Stimulated activated CD8-positive, alpha-beta memory T cell treated with anti-CD3 and anti-CD28 coated beads, Interleukin-4, amount 100 ng/mL, for 4 hours (primary cell): ENCODE data around the gene TNFAIP3.
"Not testable (repeated sequence)": the region's sequence is repeated elsewhere in the genome, so short reads cannot be mapped to it uniquely, and the experiment has no call there.

Source experiments
- DNase-seq, 2 donors: peaks; one replicate each; pipeline ENCODE4 v3.0.0-alpha.2; 2020; ENCODE audit warnings: low read depth in 2 of 2, low spot score in 1 of 2

Gene TNFAIP3

DNA sequence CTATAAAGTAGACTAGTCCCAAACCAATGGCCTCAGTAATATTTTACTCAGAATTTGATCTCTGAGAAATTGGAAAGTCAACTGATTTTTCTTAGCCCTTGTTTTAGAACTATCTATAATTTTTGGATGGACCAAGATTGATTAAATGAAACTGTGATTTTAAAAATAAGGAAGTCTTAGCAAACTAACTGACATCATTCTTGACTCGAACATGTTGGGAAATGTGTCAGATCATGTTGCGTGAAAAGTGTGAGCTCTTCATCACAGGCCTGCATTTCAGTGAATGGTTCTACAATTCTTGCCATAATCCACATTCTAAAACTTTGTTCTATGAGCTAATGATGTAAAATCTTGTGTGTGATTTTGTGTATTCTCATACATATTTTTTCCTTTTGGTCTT is 11.0 kb downstream of the TNFAIP3 start:
- no peak for DNase-seq

DNA sequence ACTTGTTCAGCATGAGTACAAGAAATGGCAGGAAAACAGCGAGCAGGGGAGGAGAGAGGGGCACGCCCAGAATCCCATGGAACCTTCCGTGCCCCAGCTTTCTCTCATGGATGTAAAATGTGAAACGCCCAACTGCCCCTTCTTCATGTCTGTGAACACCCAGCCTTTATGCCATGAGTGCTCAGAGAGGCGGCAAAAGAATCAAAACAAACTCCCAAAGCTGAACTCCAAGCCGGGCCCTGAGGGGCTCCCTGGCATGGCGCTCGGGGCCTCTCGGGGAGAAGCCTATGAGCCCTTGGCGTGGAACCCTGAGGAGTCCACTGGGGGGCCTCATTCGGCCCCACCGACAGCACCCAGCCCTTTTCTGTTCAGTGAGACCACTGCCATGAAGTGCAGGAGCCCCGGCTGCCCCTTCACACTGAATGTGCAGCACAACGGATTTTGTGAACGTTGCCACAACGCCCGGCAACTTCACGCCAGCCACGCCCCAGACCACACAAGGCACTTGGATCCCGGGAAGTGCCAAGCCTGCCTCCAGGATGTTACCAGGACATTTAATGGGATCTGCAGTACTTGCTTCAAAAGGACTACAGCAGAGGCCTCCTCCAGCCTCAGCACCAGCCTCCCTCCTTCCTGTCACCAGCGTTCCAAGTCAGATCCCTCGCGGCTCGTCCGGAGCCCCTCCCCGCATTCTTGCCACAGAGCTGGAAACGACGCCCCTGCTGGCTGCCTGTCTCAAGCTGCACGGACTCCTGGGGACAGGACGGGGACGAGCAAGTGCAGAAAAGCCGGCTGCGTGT is 11.6 kb downstream of the TNFAIP3 start:
- DNase-seq, result no peak

DNA sequence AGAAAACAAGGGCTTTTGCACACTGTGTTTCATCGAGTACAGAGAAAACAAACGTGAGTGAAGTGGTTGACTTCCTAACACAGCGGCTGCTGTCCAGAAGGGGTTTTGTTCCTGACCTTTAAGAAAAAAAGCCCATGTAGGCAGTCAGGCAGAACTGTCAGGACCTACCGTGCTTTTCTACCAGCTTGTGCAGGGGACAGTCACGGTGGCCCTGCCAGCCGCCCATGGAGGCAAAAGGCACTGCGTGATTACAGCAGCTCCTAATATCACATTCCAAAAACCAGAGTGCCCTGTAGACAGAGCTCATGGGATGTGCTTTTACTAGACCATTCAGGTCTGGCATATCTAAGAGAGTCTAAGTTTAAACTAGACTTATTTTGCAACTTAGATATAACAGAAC is 12.2 kb downstream of the TNFAIP3 start:
- no peak for DNase-seq

DNA sequence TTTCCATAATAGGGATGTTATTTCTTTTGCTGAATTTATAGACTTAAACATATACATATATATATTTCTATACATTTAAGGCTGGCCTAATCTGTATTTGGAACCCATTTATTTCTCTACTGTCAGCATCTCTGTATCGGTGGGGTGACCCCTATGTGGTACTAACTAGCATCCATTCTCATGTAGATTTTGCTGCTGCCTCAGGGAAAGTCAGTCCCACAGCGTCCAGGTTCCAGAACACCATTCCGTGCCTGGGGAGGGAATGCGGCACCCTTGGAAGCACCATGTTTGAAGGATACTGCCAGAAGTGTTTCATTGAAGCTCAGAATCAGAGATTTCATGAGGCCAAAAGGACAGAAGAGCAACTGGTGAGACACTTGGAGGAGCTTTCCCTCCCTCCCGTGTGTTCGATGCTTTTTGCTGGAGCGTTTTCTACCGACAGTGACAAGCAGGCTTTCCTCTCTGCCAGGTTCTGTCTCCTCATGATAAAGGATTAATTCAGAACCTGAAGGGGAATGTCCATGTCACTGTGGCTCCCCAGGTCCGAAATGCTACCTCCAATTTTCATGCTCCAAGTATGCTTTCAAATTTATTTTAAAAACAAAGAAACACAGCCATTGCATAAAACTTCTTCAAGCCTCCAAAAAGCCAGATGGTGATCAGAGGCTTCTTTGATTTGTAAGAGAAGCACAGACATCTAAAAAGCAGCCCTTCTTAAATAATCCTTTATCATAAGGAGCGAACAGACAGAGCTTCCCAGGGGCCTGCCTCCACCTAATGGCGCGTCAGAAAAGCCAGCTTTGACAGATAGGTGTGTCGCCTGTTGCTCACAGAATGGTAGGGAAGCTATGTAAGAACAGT is 13.1 kb downstream of the TNFAIP3 start:
- DNase-seq, result no peak

DNA sequence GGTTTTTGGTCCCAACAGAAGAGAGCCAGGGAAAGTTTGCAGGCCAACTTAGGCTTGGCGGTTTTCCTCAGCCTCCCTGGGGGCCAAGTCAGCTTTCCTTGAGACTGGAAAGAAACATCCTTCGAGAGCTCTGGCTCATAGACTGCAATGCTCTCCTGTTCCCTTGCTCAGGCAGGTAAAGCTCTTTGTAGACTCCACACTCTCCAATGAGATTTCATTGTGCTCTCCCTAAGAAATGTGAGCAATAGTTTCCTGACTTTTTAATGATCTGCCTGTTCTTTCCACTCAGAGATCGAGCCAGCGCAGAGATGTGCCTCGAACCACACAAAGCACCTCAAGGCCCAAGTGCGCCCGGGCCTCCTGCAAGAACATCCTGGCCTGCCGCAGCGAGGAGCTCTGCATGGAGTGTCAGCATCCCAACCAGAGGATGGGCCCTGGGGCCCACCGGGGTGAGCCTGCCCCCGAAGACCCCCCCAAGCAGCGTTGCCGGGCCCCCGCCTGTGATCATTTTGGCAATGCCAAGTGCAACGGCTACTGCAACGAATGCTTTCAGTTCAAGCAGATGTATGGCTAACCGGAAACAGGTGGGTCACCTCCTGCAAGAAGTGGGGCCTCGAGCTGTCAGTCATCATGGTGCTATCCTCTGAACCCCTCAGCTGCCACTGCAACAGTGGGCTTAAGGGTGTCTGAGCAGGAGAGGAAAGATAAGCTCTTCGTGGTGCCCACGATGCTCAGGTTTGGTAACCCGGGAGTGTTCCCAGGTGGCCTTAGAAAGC is 13.9 kb downstream of the TNFAIP3 start:
- DNase-seq, result no peak

DNA sequence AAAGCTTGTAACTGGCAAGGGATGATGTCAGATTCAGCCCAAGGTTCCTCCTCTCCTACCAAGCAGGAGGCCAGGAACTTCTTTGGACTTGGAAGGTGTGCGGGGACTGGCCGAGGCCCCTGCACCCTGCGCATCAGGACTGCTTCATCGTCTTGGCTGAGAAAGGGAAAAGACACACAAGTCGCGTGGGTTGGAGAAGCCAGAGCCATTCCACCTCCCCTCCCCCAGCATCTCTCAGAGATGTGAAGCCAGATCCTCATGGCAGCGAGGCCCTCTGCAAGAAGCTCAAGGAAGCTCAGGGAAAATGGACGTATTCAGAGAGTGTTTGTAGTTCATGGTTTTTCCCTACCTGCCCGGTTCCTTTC is 14.4 kb downstream of the TNFAIP3 start:
- no peak for DNase-seq

DNA sequence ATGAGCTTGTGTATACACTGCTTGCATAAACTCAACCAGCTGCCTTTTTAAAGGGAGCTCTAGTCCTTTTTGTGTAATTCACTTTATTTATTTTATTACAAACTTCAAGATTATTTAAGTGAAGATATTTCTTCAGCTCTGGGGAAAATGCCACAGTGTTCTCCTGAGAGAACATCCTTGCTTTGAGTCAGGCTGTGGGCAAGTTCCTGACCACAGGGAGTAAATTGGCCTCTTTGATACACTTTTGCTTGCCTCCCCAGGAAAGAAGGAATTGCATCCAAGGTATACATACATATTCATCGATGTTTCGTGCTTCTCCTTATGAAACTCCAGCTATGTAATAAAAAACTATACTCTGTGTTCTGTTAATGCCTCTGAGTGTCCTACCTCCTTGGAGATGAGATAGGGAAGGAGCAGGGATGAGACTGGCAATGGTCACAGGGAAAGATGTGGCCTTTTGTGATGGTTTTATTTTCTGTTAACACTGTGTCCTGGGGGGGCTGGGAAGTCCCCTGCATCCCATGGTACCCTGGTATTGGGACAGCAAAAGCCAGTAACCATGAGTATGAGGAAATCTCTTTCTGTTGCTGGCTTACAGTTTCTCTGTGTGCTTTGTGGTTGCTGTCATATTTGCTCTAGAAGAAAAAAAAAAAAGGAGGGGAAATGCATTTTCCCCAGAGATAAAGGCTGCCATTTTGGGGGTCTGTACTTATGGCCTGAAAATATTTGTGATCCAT is 15.3 kb downstream of the TNFAIP3 start:
- DNase-seq, result no peak

DNA sequence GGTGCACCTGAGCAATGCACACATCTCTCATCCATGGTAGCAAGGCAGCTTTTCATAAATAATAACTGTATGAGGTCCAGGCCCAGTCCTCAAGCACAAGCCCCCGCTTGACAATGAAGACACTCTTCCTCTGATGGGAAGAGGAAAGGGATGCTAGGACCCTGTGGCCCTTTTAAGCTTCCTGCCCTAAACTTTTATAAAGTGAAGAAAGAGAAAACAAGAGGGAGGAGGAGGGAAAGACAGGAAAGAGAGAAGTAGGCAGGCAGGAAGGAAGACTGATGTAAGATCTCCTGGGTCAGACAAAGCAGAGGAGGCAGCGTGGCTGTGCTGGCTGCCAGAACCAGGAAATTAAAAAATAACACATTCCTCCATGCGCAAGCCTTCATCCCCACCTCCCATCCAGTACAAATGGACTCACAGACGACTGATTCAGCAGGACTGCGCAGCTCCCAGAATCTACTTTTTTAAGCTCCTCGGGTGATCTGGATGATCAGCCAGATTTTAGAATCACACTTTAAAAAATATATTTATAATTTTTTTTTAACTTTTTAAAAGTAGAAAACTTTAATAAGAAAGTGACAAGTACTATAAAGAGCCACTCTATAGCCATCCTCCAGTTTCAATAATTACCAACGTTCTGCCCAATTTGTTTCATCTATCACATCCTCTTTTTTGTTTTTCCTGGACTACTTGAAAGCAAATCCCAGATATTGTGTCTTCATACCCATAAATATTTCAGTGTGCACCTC is 16.5 kb downstream of the TNFAIP3 start:
- DNase-seq, result no peak

DNA sequence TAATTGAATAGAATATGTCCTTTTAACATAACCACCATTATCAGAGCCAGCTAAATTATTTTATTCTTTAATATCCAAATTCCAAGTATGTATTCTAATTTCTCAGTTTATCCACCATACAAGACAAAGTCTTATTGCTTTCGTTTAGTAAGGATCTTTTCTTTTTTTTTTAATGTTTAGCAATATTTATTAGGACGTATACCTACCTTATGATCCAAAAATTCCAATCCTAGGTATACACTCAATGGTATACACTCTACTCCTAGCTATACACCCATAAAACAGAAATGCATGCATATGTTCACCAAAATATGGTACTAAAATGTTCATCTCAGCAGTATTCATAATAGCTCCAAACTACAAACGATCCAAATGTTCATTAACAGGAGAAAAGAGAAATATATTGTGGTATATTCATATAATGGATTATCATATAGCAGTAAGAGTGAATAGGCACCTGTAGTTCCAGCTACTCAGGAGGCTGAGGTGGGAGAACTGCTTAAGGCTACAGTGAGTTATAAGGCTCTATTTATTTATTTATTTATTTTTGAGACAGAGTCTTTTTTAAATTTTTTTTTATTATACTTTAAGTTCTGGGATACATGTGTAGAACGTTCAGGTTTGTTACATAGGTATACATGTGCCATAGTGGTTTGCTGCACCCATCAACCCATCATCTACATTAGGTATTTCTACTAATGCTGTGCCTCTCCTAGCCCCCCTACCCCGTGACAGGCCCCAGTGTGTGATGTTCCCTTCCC is 17.3 kb downstream of the TNFAIP3 start:
- DNase-seq, result no peak

DNA sequence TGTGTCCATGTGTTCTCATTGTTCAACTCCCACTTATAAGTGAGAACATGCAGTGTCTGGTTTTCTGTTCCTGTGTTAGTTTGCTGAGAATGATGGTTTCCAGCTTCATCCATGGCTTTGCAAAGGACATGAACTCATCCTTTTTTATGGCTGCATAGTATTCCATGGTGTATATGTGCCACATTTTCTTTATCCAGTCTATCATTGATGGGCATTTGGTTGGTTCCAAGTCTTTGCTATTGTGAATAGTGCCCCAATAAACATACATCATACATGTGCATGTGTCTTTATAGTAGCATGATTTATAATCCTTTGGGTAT is 17.8 kb downstream of the TNFAIP3 start:
- not testable (repeated sequence) for DNase-seq

DNA sequence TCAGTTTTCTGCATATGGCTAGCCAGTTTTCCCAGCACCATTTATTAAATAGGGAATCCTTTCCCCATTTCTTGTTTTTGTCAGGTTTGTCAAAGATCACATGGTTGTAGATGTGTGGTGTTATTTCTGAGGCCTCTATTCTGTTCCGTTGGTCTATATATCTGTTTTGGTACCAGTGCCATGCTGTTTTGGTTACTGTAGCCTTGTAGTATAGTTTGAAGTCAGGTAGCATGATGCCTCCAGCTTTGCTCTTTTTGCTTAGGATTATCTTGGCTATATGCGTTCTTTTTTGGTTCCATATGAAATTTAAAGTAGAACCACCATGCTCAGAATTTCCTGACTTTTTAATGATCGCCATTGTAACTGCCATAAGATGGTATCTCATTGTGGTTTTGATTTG is 19.2 kb downstream of the TNFAIP3 start:
- not testable (repeated sequence) for DNase-seq

DNA sequence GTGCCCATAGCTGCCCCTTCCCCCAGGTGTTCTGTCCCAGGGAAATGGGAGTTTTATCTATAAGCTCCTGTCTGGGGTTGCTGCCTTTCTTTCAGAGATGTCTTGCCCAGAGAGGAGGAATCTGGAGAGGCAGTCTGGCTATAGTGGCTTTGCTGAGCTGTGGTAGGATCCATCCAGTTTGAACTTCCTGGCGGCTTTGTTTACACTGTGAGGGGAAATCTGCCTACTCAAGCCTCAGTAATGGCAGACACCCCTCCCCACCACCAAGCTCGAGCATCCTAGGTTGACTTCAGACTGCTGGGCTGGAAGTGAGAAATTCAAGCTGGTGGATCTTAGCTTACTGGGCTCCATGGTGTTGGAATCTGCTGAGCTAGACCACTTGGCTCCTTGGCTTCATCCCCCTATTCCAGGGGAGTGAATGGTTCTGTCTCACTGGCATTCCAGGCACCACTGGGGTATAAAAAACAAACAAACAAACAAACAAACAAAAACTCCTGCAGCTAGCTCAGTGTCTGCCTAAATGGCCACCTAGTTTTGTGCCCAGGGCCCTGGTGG is 24.0 kb downstream of the TNFAIP3 start:
- no peak for DNase-seq

DNA sequence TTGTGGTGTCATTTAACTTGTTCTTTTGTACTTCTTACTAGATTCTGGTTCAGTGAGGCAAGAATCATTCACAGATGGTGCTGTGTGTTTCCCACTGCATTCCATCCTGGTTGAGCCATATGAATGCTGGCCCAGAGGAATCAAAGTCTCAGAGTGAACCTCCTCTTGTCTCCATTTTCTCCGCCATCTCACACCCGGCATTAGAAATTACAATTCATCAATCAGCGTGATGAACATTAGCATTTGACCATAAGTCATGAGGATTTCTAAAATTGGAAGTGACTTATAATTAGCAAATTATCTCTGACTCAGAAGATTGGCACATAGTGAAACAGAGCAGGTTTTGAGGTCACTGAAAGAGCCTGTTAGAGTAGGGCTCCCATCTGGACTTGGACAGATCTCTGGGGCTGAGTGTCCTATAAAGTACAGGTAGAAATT is 25.2 kb downstream of the TNFAIP3 start:
- DNase-seq, result no peak

DNA sequence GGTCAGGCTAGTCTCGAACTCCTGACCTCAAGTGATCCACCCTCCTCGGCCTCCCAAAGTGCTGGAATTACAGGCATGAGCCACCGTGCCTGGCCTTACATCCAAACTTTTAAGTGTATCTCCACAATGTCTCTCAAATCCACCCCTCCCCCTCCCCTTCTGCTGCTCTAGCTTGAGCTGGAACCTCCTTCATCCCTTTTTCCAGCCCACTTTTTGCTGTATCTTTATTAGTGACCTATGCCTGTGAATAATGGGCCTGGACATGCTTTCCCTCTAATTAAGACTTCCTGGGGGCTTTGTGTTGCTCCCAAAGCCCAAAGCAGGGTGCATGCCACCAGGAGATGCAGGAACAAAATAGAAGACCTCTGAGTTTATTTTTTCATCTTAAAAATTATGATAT is 26.1 kb downstream of the TNFAIP3 start:
- no peak for DNase-seq

DNA sequence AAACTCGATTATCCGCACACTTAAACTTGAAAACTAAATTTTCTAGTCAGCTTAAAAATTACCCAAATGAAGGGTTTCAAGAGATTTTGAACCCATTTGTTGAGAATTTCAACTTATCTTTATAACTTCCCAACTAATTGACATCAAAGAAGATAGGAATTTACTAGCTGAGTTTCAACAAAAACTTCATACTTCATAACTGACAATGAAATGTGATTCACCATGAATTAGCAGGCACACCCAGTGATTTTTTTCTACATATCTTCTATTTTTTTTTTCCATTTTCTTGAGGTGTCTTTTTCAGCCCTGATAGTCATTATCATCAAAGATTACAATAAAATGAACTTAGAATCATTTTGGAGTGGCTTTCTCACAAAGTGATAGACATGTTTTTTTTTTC is 26.7 kb downstream of the TNFAIP3 start:
- DNase-seq, result no peak

DNA sequence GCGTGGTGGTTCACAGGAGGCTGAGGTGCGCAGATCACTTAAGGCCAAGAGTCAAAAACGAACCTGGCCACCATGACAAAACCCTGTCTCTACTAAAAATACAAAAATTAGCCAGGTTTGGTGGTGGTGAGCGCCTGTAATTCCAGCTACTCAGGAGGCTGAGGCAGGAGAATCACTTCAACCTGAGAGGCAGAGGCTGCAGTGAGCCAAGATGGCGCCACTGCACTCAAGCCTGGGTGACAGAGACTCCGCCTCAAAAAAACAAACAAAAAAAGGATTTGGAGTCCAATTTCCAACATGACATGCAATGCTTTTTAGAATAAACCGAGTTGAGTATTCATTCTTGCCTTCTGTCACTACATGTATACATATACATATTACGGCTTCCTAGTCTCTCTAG is 27.3 kb downstream of the TNFAIP3 start:
- not testable (repeated sequence) for DNase-seq

DNA sequence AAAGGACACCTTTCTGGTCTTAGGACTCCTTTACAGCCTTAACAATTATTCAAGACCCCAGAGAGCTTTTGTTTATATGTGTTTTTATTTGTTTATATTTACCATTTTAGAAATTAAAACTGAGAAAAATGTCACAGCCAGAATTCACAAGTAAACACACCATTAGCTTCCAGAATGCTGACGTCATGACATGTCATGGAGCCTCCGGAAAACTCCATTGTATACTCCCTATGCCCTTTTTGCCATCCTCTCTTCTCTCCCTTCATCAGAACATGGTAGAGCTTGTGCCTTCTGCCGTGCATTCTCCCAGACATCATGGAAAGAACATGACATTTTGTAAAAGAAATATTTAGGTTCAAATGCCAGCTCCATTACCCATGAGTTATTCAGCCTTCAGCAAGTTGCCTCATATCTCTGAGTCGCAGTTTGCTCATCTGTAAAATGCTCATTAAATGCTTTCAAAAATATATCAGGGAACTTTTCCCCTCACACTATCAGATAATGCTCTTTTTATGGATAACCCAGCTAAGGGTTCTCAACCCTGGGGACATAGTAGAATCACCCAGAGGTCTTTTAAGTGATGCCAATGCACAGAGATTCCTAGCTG is 27.8 kb downstream of the TNFAIP3 start:
- DNase-seq, result no peak

DNA sequence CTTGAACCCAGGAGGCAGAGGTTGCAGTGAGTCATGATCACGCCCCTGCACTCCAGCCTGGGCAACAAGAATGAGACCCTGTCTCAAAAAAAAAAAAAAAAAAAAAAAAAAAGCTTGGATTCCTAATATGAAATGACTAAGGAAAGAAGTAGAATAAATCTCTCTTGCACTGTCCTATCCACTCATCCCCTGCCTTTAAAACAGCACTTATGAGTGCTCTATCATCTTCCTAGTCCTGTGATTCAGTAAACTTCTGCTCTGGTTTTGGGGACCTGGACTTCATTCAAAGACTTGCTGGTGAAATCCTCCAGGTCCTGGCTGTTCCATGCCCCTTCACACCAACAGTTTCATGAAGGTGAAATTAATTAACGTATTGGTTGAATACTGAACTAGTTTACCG is 29.6 kb downstream of the TNFAIP3 start:
- DNase-seq, result no peak

DNA sequence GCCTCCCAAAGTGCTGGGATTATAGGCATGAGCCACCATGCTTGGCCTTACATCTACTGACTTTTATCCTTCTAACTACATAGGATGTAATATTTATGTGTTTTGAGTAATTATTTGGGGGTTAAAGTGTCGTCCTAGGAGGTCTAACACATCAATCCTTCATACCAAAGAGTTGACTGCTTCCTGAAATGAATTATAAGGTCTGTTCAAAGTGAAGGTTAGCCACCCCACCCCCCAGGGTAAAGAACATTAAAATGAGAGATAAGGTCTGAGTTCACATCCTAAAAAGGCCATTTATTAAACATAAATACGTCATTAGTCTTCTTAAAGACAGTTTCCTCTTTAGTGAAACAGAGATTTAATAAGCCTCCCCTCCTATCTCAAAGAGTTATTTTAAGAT is 33.8 kb downstream of the TNFAIP3 start:
- no peak for DNase-seq
